Measurements from ENCODE around the gene FAM20C.
"Not testable (repeated sequence)": the region's sequence is repeated elsewhere in the genome, so short reads cannot be mapped to it uniquely, and the experiment has no call there.

The FAM20C gene

DNA sequence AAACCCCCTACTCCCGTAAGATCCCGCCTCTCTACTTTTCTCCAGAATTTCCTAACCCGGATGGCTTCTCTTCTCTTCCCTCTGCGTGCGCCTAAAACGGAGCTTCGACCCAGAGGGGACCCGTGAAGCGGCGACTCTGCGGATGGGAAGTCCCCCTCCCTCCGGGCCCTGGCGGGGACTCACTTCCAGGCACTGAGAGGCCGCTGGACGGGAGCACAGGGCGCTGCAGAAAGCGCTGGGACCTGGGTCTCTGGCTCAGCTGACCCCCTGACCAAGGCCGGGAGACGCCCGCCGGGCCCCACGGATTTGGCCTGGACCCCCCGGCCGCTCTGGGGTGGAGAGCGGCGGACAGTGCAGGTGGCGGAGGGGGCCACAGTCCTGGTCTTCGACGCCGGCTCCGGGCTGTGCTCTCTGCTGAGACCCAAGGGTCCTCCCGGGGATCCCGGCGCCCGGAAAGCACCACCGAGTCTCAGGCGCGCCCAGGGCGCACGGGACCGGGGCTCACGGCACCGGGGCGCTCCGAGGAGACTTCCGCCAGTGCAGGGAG is 96.9 kb downstream of the FAM20C start:
- FAIRE-seq, result no peak
- DNase-seq (ENCODE audit: low spot score), result no peak

DNA sequence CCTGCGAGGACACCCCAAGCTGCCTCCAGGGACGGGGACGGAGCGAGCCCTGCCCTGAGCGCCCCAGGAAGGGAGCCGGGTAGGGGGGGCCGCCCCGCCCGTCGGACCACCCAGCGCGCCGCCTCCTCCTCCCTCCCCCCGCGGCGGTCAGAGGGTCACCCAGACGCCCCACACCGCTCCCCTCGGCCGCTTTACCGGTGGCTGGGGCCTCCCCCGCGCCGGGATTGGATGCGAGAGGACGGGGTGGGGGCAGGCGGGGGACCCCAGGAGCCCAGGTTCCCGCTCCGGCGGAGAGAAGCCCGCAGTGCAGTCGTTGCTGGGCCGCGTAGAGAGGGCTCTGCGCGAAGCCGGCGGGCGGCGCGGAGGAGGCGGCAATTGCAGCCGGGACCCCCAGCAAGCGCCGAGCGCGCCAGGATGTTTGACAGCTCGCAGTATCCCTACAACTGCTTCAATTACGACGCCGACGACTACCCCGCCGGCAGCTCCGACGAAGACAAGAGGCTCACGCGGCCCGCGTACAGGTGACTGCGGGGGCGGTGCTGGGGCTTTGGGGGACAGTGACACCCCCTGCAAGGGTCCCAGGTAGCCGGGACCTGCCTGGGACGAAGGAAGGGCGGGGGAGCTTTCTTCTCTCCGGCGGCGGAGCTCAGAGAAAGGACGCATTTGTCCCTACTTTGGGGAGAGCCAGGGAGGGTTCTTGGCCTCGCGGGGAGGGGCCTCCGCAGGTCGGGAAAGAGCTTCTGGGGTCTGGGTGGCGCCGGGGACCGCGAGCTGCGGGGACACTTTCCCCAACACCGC is 97.6 kb downstream of the FAM20C start, which contains the start of gene FOXL3:
Gene FOXL3 (plus strand): TSS at position 415 of the 798 bp plus-strand sequence. CDS start 0 bp downstream, at position 415.
- DNase-seq (ENCODE audit: low spot score), result no peak
- FAIRE-seq, result no peak

DNA sequence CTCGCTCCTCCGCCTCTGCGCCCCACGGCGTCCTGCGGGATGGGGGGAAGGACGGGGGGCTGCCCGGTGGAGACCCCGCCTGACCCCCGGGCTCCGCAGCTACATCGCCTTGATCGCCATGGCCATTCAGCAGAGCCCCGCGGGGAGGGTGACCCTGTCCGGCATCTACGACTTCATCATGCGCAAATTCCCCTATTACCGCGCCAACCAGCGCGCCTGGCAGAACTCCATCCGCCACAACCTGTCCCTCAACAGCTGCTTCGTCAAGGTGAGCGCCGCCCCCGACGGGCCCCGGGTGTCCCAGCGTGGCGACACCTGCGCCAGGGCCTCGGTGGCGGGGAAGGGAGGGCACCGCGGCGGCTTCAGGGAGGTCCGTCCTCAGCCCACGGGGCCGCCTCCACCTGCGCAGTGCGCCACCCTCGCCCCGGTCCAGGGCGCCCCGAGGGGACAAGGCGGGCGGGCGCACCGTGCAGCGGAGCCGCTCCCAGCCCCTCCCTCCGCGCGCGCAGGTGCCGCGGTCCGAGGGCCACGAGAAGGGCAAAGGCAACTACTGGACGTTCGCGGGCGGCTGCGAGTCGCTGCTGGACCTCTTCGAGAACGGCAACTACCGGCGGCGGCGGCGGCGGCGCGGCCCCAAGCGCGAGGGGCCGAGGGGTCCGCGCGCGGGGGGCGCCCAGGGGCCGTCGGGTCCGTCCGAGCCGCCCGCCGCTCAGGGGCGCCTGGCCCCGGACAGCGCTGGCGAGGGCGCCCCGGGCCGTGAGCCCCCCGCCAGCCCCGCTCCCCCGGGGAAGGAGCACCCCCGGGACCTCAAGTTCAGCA is 98.4 kb downstream of the FAM20C start:
- FAIRE-seq (no peak), DNase-seq (ENCODE audit: low spot score) (no peak)

DNA sequence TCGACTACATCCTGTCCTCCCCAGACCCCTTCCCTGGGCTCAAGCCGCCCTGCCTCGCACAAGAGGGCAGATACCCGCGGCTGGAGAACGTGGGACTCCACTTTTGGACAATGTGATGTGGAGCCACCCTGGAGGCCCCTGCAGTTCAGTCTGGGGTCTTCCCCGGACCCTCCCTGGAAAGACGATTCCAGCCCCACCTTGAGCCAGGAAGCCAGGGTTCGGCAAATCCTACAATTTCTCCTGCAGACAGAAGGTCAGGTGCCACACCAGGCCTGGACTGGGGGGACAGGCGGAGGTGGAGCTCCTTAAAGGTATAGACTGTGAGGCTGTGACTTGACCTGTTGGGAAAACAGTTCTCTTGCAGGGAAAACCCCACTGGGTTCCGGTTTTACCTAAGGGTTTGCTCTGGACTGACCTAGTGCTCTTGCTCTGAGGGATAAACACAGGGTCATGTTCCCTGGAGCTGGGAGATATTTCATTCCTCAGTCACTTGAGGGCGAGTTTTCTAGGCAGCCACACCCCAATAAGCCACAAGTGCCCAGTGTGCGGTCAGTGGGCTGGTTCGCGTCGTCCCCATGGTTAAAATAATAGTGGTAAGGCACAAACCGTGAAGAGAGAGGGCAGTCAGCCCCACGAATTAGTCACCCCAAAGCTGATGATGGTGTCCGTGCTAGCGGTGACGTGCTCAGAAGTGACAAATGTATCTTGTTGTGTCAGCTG is 99.2 kb downstream of the FAM20C start:
- DNase-seq (ENCODE audit: low spot score) (no peak), FAIRE-seq (no peak)

DNA sequence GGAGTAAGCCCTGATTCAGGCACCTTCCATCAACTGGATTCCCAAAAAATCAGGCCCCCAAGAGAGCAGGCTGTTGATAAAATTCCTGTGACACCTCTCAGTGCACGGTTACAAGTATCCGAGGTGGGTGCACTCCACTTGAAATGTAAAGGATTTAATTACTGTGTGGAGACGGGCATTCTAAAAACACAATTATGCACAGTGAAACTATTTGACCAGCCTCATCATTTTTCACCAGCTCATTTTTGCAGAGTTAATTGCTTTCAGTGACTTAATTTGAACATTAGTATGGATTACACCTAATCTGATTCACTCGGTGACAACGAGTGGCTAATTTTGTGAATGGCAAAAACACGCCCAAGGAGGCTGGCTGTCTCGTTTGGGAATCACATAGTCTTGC is 99.9 kb downstream of the FAM20C start:
- no peak for DNase-seq (ENCODE audit: low spot score)
- FAIRE-seq, result no peak

DNA sequence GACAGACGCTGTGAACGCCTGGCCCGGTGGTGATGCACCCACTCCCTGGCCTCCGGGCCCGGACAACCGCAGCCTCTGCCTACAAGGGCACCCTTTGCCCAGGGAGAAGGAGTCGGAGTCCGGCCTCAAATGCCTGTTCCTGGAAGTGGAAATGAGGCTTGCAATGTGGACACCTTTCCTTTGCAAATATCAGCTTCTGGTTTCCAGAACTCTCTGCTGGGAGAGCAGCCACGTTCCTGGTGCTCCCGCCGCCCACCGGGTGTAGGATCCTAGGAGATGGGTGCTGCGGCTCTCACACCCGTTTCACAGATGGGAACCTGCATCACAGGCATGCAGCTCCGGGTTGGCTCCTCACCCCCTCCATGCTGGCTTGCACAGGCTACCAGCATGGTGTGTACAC is 100.5 kb downstream of the FAM20C start:
- peak; percentile 94 for FAIRE-seq
- no peak for DNase-seq (ENCODE audit: low spot score)

DNA sequence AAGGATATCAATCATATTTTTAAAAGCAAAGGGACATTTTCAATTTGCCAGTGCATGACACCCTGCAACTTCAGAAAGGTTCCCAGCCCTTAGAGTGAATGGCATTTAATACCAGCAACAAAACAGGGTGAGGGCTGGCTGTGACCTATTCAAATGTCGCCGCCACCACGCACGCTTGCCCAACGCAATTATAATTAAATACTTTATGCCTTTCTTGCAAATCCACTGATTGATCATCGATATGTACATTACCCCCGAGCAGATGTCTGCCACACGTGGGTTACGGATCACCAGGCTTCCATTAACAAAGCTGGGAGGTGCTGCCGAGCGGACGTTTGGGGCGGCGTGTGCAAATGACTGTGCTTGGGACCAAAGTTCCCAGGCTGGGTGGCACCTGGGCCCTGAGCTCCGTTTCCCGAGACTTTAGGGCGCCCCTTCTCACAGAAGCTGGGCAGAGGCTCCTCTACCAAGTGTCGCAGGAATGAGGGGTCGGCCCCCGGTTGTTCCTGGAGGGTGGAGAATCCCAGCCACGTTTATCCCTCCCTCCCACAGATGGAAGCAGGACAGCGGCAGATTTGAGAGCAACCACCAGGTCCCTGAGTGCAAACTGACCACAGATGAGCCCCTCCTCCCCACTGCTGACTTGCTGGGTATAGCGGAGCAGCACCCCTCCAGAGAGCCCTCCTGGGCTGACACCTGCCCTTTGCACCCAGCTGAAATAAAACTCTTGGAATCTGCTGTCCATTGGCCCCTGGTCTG is 101.5 kb downstream of the FAM20C start:
- FAIRE-seq (no peak), DNase-seq (ENCODE audit: low spot score) (no peak)

DNA sequence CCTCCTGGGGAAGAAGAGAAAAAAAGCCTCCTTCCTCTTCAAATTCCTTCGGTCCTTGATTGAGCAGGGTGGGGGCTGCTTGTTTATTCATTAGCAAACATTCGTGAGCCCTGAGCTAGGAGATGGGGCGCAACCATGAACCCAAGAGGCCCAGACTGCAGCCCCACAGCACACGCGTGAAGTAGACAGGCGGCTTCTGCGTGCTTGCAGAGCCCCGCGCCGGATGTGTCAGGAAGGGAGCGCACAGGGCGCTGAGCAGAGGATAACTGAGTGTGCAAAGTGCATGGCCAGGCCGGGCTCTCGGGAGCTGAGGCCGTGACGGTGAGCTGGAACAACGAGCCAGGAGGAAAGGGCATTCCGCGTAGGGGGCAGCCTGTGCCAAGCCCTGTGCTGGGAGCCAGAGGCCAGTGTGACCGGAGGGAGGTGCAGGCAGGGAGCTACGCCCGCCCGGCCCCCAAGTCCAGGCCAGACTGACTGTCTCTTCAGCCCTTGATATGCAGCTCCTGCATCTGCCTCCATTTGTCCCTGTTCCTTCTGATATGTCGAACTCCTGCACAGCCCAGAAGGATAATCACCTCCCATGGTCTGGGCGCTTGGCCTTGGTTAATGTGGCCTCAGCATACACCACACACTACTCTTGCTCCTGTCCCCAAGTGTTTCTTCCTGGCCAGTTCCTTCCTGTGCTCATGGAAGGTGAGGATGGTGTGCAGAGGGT is 102.2 kb downstream of the FAM20C start:
- FAIRE-seq, result no peak

DNA sequence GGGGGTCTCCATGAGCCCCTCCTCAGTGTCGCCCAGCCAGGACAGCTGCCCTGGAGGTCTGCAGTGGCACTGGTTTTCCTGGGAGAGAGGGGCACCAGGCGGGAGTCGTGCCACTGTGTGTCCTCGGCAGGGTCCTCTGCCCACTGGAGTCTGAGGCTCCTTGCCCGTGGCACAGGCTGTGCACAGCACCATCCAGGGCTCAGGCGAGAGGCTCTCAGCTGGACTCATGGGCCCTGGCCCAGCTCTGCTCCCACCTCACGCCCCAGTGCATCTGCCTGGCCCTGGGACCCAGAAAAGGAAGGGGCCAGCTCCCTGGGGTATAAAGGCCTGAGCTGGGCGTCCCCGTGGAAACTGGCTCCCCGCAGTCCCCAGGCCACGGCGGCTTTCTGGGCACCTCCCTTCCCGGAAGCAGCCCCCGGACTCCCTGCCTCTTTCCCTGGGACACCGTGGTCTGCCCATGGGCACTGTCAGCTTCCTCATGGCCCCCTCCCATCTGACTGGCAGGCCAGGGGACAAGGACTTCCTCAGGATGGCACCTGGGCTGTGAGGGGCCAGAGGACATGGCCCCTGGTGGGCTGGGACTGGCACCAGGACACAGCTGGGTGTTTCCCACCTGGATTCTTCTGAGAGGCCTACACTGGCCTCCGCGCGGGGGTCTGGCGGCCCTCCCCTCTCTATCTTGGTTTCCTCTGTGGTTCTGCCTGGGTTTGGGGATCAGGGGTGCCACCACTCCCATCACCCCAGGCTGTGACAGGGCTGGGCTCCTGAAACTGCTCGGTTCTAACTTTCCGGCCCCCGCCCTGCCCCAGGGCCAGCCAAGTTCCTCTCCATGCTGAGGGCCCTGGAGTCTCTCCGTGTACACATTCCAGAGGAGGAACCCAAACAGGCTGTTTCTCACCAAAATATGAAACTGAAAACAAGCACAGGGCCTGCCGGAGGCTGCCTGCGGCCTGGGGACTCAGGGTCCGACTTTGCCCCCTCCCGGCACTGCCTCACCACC is 103.1 kb downstream of the FAM20C start:
- FAIRE-seq (no peak), DNase-seq (ENCODE audit: low spot score) (no peak)

More for the DNA sequence above, 102.2 kb downstream of the FAM20C start:
- no peak for DNase-seq (ENCODE audit: low spot score)

DNA sequence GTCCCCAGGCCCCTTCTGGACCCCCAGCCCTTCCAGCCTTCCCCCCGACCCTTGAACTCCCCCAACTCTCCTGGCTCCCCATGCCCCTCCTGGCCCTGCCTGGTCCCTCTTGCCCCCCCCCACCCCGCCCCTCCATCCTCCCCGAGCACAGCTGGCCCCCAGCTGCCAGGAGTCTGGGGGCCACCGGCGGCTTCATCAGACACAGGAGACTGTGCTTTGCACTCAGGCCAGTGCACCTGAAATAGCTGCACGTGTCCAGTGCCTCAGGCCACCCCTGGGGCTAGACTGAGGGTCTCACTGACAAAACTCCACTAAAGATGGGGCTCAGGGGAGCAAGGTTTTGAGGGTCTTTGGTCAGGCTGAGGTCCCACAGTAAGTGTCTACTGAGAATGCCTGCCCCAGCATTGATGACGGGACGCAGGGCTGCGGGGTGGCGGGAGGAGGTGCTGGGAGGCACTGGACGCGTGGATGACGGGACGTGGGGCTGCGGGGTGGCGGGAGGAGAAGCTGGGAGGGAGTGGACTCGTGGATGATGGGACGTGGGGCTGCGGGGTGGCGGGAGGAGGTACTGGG is 104.1 kb downstream of the FAM20C start:
- DNase-seq (ENCODE audit: low spot score), result no peak
- FAIRE-seq, result no peak

DNA sequence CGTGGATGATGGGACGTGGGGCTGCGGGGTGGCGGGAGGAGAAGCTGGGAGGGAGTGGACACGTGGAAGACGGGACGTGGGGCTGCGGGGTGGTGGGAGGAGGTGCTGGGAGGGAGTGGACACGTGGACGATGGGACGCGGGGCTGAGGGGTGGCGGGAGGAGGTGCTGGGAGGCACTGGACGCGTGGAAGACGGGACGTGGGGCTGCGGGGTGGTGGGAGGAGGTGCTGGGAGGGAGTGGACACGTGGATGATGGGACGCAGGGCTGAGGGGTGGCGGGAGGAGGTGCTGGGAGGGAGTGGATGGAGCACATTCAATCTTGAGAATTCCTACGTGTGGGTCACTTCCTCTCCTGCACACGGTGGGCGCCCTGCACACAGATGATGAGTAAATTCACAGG is 104.8 kb downstream of the FAM20C start:
- not testable (repeated sequence) for FAIRE-seq

DNA sequence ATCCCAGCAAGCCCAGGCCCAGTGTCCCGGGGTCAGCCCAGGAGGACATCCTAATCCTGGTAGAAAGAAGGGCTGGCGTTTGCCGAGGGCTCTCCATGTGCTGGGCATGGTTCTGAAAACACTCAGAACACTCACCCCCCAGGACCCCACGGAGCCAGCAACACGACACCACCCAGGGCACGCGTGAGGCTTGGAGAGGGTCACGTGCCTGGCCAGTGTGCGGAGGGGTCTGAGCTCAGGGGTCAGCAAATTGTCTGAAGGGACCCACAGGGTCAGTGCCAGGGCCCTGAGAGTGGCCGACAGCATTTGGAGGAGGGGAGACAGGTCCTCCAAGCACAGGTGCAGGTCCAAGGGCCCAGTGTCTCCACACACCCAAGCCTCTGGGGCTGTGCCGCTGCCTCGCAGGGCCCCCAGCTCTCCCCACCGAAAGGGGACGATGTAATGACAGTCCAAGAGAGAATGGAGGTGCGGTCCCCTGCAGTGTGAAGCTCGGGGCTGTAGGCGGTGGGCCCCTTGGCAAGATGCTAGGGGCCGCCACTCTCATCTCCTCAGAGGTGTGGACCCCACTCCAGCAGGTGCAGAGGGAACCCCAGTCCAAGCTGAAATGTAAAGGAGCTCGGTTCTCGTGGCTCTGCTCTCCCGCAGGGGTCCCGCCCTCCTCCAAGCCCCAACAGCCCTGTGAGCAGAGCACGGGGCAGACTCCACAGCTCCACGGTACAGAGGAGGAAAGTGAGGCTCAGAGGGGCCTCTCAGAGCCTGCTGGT is 105.4 kb downstream of the FAM20C start:
- DNase-seq (ENCODE audit: low spot score) (no peak), FAIRE-seq (no peak)

More for the DNA sequence above, 104.8 kb downstream of the FAM20C start:
- DNase-seq (ENCODE audit: low spot score), result not testable (repeated sequence)

DNA sequence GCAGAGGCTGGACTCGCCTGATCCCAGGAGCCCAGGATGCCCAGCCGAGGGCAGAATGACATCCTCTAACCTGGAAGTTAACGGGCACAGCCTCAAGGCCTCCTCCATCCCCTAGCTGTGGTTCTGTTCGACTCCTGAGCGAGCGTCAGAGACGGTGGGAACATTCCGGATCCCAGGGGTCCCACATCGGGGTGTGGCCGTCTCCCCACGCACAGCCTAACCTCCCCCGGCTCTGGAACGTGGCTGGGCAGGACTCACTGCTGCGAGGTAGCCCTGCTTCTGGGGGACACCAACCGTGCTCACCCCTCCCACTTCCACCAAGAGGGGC is 106.0 kb downstream of the FAM20C start:
- no peak for FAIRE-seq
- no peak for DNase-seq (ENCODE audit: low spot score)

DNA sequence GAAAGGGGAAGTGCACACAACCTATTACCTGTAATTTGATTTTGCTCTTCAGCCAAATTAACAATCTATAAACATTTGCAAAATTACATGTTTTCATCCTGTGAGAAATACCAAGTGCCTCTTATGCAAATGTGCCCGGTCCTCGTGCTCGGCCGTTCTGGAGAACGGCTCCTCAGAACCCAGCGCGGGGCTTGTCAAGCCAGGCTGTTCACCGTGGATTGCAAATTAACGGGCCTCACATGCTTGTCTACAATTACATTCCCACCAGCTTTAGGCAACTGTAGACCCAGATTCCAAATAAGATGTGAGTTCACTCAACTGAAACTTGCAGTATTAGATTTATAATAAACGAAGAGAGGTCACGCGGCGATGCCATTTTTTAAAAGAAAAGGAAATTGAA is 106.4 kb downstream of the FAM20C start:
- DNase-seq (ENCODE audit: low spot score) (no peak), FAIRE-seq (no peak)

DNA sequence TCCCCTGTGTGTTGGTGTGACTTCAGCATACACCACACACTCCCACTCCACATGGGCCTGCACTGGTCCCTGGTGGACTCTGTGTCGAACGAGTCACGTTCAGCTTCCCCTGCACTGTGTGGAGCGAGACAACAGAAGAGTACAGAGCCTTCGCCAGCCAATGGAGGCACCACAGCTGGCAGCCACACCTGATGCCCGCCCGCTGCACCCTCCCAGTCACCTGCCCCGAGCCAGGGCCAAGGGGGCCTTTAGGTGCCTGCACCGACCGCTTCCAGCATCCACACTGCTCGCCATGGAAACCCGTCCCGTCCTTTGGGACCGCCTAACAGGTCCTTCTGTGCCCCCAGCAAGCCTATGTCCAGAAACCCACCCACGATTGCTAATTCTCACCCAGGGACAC is 106.8 kb downstream of the FAM20C start:
- DNase-seq (ENCODE audit: low spot score) (no peak), FAIRE-seq (no peak)

DNA sequence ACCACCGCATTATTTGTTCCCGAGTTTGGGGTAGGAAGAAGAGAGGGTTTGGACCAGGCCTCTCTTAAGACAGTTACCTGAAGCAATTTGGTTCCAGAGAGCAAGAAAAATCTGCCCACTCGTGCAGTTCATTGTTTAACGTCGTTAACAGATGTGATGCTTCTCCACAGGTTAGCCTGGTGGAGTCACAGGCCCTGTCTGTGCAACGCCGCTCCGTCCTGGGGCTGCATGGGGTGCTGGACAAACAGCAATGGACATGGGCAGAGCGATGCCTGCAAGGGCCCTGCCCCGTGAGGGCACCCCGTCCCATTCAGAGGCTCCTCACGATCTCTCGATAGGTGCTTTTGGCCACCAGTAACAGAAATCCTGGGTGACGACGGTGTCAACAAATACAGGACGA is 107.3 kb downstream of the FAM20C start:
- DNase-seq (ENCODE audit: low spot score) (no peak), FAIRE-seq (no peak)

DNA sequence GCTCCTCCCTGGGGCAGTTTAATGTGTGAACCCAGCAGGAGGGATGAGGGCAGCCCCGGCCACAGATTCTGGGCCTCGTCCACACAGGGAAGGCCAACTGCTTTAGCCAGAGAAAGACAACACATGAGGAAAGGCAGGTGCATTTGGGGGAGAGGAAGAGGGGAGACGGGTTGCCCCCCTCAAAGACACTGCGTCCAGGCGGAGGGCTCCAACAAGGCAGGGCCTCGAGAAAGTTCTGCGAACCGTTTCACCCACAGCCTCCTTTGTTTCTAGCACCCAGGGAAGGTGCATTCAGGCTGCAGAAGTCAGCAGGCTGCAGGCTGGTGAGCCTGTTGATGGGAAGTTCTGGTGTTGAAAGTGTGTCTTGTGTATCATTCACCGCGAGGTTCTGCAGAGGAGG is 107.7 kb downstream of the FAM20C start:
- FAIRE-seq, result no peak
- DNase-seq (ENCODE audit: low spot score), result no peak
